Pulmonary artery endothelial cell (primary cell): ENCODE results near the gene FNDC3B. TPM values are rescaled to one million over a fixed set of nuclear protein-coding genes. Genes with fewer than 3 reads are reported as not detected.

Source experiments
- DNase-seq: peaks from one replicate; pipeline ENCODE4 v3.0.0-alpha.2; 2011; ENCODE audit warnings: low read depth, low spot score
- total RNA-seq: library from RNA; depleted of rRNA; stranded (reverse); fragments of >200 nt; gene quantifications from 2 replicates; pipeline ENCODE4 v1.2.3, GENCODE V29; 2014

Gene FNDC3B
- total RNA-seq, 1 donor from 2014 or later: 106 TPM

GRCh38 chr3:172166261-172166660 lies 126.9 kb downstream of the FNDC3B start:
- no peak for DNase-seq

- DNase-seq: no peak
Measured at GRCh38 chr3:172166890-172167289, 127.5 kb downstream of the FNDC3B start.

- DNase-seq: no peak
Measured at GRCh38 chr3:172167892-172168648, 128.7 kb downstream of the FNDC3B start.

GRCh38 chr3:172170073-172170709 lies 130.8 kb downstream of the FNDC3B start:
- DNase-seq: no peak

GRCh38 chr3:172170841-172171240 lies 131.5 kb downstream of the FNDC3B start:
- DNase-seq: no peak

- no peak for DNase-seq
Measured at GRCh38 chr3:172171396-172172075, 132.2 kb downstream of the FNDC3B start.

- no peak for DNase-seq
Measured at GRCh38 chr3:172173316-172174254, 134.2 kb downstream of the FNDC3B start.

GRCh38 chr3:172174513-172175253 lies 135.3 kb downstream of the FNDC3B start:
- no peak for DNase-seq

- no peak for DNase-seq
Measured at GRCh38 chr3:172175254-172175599, 135.8 kb downstream of the FNDC3B start.

GRCh38 chr3:172176061-172176770 lies 136.8 kb downstream of the FNDC3B start:
- no peak for DNase-seq

GRCh38 chr3:172177046-172177445 lies 137.7 kb downstream of the FNDC3B start:
- DNase-seq: no peak

- no peak for DNase-seq
Measured at GRCh38 chr3:172177803-172178316, 138.5 kb downstream of the FNDC3B start.

GRCh38 chr3:172179680-172180399 lies 140.5 kb downstream of the FNDC3B start:
- DNase-seq: no peak

GRCh38 chr3:172180473-172180872 lies 141.1 kb downstream of the FNDC3B start:
- no peak for DNase-seq

- DNase-seq: peak; percentile 44
Measured at GRCh38 chr3:172181932-172182586, 142.7 kb downstream of the FNDC3B start.

- no peak for DNase-seq
Measured at GRCh38 chr3:172182797-172183196, 143.4 kb downstream of the FNDC3B start.

GRCh38 chr3:172184106-172184822 lies 144.9 kb downstream of the FNDC3B start:
- DNase-seq: no peak

- no peak for DNase-seq
Measured at GRCh38 chr3:172185907-172186306, 146.5 kb downstream of the FNDC3B start.
